GM04504 (cell line): ENCODE data around the gene PRAC1.

ENCODE experiments used
- DNase-seq: peaks from one replicate; pipeline ENCODE4 v3.0.0-alpha.2; 2012; ENCODE audit warnings: low read depth

The PRAC1 gene

DNA sequence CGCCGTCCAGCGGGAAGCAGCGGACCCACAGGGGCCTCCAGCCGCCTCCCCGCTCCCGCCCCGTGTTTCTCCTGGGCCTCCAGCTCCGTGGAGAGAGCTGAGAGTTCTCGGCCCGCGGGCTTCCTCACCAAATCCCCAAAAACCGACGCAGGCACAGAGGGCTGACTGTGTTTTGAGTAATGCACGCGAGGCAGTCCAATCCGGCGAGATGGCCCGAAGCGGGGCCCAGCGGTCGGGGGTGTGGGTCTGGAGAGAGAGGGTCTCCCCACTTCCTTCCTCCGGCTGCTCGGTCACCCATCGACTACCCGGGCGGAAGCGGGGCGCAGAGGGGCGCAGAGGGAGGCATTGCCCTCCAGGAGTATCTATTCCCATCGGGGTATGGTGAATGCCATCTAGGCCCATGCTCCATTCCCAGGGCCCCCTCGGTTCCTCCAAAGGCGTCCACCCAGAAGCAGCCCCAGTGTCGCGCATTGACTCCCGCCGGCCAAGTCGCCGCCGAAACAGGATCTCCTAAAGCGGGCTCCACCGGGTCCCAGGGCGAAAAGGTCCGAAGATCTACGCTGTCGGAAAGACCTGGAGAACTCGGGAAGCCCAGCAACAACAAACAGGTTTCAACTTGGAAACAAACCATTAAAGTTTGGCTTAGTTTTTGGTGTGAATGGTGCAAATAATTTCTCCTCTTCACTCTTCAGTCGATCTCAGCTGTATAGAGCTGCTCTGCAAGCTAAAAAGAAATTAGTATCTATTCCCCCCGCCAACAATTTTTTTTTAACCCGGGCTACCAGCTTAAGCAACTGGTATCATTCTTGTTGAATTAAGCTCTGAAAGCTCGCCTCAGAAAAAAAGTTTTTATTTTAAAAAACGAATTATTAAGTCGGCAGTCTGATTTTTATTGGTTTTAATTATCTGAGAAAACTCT, 25.4 kb upstream of the PRAC1 start:
- no peak for DNase-seq

DNA sequence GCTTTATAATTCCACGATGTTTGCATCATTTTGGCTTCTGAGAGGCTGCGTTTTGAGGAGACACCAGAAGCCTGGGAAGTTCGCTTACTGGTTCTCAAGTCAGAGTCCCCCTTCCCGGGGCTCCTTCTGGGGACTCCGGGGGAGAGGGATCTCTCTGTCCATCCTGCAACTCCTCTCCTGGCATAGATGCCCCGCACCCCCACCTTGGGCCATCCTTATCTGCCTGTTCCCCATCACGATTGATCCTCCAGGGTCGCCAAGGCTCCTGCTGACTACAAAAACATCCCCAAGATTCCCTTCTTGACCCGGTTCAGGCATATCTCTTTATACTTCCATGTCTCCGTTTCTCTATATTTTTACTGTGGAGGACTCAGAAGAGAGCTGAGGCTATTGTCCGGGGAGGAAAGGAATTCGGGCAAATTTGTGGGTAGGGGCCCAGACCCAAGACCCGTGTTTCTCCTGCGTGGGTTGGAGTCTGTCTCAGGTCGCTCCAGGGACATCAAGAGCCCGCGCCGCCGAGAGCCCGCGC, 24.7 kb upstream of the PRAC1 start:
- DNase-seq: no peak

DNA sequence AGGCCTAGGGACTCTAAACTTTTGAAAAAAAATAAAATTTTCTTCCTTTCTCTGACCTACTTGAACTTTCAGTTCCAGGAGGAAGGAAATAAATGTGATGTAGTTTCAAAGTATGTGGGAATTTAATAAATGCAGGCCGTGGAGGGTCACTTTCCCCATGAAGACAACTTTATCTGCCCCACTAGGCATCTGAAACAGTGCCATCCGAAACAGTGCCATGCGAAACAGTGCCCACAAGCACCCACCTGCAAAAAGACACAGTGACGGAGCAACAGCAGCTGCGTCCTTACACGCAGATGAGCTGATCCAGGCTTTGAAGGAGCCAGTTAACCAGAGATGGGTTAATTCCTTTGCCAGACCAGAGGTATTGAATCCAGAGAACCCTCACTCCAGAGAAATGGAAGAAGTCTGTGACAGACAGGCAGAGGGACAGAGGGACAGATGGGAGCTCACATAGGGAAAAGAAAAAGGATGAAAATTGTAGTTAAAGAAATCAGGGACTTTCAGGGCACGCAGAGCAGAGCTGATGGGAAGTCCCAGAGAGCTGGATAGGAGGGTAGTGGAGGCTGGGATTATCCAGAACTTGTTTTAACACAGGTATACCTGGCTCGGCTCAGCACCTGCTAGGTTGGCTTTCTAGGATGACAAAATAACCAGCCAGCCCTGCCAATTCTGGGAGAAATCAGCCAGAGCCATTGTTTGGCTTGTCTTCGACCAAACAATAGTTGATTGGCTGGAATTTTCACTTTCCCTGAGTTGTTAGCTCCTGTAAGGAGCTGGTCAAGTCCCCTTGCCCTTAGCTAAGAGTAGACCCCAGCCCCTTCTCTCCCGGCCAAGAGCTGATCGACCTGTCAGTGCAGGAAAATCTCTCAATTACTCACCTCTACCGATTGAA, 23.3 kb upstream of the PRAC1 start:
- DNase-seq: no peak

DNA sequence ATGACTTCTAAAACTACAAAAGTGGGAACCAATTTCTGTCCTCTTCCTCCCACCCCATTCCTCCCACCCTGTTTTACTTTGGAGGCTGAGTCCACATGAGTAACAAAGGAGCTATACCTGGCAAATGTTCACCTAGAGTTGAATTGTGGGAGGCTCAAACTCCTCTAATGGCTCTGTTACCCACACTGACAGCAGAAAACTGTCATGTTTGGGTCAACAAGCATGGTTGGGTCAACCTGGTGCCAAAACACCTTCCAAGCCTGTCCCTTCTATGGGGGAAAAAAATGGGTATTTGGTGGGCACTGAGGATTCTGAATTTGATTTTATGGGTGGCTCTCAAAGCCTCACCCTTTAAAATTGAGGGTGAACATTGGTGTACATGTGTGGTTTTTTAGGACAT, 18.2 kb upstream of the PRAC1 start:
- no peak for DNase-seq

DNA sequence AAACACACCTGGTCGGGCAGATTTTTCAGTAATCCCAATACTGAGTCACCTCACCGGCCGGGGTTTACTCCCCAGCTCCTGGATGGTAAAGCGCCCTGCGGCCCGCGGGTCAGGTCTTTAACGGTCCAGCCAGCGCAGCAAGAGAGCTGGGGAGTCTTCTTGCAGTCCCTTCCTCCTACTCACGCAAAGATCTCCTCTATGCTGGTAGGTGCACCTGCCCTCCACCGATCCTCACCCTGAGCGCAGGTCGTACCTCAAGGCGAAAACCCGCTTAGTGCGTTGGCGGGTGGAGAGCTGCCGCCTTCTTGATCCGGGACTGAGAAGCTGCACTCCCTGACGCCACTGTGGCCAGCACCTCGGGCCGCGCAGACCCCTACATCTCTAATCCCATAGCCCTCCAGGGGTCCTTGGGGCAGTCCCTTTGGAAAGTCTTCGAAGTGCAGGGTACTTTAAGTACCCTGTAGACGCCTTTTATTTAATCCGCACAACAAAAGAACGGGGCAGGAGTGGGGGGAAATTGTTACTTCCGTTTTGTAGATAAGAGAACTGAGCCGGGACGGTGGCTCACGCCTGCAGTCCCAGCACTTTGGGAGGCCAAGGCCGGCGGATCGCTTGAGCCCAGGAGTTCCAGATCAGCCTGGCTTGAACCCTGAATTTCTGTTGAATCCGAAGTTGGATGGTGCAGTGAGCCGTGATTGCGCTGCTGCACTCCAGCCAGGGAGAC, 16.6 kb upstream of the PRAC1 start:
- no peak for DNase-seq

DNA sequence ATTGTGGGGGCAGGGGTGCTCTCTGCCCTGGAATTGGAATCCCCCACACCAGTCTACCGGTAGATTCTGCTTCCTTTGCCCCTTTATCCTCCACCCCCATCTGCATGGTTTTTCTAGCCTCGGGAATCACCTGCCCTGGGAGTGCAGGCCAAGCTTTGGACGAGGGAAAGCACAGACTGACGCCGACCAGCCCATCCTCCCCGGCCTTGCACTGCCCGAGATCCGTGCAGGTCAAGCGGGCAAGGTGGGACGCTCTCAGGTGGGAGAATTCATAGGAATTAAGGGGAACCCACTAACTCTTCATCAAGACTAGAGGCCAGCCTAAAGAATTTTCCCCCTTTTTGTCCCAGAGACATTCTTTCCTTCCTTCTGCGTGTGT, 16.1 kb upstream of the PRAC1 start:
- no peak for DNase-seq

DNA sequence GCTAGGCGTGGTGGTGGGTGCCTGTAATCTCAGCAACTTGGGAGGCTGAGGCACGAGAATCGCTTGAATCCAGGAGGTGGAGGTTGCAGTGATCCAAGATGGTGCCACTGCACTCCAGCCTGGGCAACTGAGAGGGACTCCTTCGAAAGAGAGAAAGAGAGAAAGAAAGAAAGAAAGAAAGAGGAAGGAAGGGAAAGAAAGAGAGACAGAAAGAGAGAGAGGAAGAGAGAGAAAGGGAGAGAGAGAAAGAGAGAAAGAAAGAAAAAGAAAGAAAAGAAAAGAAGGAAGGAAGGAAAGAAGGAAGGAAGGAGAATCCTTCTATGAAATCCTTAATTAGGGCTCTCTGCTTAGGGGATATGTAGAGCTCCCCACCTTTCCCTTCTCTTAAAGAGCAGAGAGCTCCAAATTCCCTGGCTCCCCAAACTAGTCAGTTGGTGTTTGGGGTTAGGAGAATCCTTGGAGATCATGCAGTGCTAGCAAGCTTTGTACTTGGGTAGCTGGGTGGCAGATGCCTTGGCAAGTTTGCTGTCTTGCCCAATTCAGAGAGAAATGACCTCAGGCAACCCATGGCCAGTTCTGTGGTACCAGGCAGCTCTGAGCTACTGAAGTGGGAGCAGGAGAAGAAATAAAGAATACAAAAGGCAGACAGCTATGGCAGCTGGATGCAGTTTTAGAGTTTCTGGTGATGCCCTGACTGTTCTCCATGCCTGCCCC, 15.2 kb upstream of the PRAC1 start:
- no peak for DNase-seq

DNA sequence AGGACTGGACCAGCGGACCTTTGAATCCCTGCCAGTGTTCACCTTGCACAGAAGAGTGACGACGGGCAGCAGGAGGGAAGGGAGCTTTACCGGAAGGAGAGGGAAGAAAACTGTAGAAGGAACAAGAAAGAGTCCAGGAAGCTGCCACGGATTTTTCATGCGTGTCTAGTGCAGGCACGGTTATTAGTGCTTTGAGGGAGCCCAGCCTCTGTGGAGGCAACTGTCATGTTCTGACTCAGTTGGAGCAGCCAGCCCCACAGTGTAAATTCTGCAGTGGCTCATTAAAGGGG, 12.7 kb upstream of the PRAC1 start:
- DNase-seq: no peak

DNA sequence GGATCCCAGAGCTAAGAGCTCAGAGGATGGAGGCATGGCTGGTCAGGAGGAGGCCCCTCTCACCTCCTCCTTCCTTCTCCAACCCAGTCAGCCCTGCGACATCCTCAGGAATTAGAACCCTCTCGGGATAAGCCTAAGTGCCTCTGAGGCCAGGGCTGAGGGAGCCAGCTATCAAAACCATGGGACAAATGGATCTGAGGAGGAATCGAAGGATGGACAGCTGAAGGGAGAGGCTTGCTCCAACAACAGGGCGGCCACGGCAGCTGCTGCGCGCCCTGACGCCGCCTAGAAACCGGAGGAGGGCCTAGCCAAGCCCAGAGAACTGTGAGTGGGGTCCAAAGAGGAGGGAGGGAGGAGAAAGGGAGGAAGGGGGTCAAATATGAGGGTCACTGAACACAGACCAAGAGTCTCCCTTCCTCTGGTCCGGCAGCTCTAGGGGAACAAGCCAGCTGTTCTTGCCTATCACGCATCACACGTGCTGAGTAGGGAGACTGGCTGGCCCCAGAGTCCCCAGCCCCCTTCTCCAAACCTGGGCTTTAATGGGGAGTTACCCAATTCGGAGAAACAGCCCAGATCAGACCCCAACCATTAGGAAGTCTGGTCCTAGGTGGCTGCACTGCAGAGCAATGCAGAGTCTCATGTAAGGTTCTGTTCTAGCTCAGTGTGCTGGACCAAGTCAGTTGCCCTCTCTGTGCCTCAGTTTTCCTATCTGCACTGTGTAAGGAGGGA, 12.2 kb upstream of the PRAC1 start:
- DNase-seq: no peak

DNA sequence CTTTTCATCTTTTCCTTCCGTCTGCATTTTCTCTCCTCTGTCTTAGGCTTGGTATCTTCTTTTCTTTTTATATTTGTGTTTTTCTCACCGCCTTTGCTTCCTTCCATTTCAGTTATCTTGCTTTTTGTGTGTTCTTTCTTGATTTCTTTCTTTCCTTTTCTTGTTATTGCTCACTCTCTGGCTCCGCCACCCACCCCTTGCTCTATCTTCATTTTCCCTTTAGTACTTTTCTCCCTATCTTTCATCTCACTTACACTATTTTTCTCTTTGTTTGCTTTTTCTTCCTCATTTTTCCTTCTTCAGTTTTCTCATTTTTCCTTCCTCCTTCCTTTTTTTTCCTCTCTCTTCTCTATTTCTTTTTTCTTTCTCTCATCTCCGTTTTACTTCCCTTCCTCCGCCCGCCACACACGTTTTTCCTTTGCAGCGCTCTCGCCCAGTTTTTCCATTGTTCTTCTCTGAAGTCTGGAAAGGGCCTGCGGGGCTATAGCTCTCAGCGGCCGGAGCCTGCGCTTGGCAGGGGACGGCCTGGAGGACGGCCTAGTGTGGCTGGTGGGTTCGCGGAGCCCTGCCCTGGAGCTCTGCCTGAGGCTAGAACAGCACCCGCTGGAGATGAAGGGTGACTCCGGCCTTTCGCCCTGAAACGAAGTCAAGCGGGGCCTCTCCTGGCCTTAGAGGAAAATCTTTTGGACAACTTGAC, 11.5 kb upstream of the PRAC1 start:
- DNase-seq: no peak

DNA sequence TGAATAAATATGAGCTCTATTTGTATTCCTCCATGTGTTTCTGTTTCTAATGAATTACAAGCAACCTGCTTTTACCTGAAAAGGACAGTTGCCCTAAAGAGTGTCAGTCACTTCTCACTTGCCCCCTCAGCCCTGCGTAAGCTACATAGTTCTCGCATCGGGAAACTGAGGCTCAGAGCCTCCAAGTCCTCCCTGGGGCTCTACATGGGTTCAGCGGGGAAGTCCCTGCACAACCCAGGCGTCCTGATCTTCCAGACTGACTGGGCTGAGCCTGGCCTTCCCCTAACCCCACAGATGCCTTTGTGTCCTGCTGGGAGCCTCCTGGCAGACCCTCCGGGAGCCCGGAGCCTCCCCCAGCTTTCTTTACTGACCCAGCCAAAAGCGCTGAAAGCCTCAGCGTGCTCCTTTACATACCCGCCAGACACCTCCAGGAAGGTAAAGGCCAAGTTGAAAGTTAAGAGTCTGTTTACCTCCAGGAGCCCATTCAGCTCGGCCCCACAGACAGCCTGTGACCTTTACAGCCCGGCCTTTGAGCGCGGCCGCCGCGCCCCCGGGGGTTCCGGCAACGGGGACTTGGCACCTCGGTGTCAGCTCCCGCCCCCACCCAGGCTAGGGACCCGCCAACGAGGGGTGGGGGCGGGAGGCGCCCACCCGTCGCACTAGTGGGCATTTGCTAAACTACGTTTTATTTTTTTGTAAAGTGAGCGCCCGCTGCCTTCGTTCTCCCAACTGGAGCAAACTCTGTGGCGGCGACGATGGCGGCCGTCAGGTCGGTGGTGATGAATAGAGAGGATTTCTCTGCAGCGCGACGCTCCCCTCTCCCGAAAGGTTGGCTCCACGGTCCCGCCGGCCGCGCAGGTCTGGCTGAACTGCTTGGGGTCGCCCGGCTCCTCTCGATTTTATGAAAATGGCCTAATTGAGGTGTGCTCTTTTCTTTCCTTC, 10.6 kb upstream of the PRAC1 start:
- no peak for DNase-seq

DNA sequence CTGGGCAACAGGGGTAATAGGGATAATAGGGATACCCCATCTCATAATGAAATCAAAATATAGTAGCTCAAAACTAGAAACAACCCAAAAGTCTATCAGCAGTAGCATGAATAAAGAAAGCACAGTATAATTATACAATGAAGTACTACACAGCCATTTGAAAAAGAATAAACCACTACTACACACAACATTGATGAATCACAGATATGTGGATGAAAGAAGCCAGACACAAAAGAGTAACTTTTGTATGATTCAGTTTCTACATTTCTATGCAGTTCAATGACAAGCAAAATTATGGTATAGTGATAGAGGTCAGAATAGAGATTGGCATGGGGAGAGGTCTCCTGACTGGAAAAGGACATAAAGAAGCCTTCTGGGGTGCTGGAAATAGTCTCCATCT, 9.0 kb upstream of the PRAC1 start:
- DNase-seq: no peak

DNA sequence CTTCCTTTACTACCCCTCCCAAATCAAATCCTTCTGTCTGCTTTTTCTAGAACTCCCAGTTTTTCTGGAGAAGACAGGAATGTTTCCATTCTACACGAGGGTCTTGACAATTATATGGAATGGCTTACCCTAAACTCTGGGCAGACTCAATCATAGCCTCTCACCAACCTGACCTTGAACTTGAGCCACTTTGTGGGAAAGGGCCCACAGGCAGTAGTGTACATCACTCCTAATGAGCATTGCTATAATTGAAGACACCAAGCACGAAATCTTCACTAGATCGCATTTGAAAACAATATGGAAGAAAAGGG, 7.9 kb upstream of the PRAC1 start:
- no peak for DNase-seq

DNA sequence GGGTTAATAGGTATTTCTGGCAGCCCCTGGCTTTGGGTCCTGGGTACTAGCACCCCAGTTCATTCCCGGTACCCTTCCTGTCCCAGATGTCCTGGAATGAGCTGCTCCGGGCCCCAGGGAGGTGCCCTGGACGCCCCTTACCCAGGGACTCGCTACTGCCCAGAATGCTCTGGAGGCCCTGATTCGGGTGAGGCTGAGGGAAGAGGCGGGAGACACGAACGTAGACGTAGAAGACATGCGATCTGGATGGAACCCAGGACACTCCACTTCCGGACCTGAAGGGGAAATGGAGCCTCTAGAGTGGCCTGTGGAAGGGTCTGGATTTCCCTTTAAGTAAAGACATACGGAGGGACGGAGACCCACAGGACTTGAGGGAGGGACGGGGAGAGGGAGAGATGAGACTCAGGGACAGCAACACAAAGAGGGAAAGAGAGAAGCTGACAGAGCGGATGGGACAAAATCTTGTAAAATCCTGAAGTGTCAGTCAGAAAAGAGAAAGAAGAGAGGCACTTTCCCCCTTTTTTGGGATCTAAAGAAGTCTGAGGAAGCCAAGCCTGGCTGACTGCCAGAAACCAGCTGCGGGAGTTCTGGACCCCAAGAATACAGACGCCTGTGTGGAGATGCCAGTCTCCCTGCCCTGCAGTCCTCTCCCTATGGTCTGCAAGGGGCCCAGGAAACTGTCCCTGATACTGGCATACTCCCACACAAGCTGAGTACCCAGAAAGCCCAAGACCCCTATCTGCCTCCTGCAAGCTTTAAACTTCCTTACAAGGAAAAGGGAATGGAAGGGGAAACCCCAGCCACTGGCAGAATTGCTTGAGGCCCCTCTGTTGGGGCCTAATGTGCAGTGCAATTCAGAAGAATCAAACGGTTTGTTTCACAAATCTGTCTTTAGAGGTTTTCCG, 7.3 kb upstream of the PRAC1 start:
- no peak for DNase-seq

DNA sequence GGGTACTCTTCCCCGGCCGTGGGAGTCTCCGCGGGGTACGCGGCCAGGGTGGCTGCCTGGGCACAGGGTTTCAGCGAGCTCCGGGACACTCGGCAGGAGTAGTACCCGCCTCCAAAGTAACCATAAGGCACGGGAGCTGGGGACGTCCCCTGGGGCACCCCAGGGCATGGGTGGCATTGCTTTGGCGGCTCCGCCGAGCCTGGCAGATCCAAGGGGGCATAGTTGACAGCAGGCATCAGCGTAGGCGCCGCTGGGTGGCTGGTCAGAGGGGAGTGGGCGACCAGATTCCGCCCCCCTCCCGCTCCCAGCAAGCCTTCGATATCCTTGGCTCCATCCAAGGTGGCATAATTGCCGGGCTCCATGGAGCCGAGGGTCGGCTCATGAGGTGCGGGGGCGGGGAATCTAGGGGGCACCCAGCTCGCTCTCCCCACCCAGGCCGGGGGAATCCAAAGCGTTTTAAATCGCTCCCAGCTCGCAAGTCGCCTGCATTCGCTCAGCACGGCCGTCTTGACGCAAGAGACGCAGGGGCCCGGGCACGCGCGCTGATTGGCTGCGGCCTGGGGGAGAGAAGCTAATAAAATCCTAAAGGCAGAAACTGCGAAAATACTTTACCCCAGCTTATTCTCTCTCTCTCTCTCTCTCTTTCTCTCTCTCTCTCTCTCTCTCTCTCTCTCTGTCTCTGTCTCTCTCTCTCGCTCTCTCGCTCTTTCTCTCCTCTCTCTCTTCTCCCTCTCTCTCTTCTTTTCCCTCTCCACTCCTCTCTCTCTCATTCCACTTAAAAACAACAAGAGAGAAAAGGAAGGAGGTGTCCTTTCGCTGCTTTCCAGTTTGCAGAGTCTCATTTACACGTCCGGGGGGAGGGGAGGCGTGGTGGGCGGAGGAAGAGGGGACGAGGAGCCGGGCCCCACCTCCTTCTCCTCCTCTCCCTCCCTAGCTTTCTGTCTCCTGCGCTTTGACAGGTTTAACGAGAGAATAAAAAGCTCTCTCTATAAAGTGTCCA, 6.2 kb upstream of the PRAC1 start, which contains the start of gene HOXB13:
Gene HOXB13 (minus strand): TSS at position 519 of the 1,000 bp plus-strand sequence. CDS start 157 bp downstream, at position 362.
- DNase-seq: peak; percentile 49

DNA sequence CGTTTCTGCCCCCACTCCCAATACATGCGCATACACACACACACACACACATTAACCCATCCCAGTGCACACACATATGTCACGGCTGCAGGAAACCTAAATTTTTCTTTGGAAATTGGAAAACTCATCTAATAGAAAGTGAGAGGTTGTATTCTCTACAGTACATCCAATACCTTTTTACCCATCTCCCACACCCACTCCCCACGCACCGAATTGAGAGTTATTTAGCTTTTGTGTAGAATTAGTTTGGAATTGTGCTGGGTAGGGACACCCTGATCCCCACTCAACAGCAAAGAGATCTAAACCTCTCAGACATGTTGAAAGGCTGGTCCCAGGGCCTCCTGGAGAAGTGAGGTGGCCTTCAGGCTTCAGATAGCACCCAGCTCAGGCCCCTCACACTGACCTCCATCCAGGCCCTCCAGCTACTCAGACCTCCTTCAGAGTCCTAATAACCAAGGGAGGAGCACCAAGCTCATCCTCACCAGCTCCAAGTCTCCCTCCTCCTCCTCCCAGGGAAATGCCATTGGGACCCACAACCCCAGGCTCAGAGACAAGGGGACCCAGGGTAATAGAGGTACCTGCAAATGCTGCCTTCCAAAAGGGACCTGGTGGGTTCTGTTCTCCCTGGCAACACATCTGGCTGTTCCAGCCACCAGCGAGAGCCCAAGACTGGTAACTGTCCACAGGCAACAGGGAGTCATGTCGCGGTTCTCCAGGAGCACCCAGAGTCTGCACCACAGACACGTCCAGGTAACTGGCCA, 5.3 kb upstream of the PRAC1 start:
- no peak for DNase-seq
